Fibroblast of skin of left quadriceps (primary cell): ENCODE data around the gene PRKCA.
A peak's percentile ranks its signal among the peaks of the same experiment; 100 is the strongest.

Experiments
- DNase-seq, 2 experiments: peaks; one replicate each; pipeline ENCODE4 v3.0.0-alpha.2; 2013; ENCODE audit warnings: low read depth in 2 of 2

The PRKCA gene

GRCh38 chr17:66578781-66579489, 276.5 kb downstream of the PRKCA start:
- no peak for DNase-seq

- no peak for DNase-seq
These were observed 277.1 kb downstream of the PRKCA start for GRCh38 chr17:66579556-66579955.

- no peak for DNase-seq
These were observed 278.0 kb downstream of the PRKCA start for GRCh38 chr17:66580184-66580955.

- peak in 1 of 2 experiments; percentile 30 for DNase-seq
These were observed 278.6 kb downstream of the PRKCA start for GRCh38 chr17:66580956-66581391.

- DNase-seq = no peak
These were observed 280.1 kb downstream of the PRKCA start for GRCh38 chr17:66582373-66583111.

- no peak for DNase-seq
These were observed 280.8 kb downstream of the PRKCA start for GRCh38 chr17:66583112-66583748.

GRCh38 chr17:66584927-66585326, 282.5 kb downstream of the PRKCA start:
- no peak for DNase-seq

- DNase-seq = no peak
These were observed 283.1 kb downstream of the PRKCA start for GRCh38 chr17:66585472-66585871.

GRCh38 chr17:66589892-66590291, 287.5 kb downstream of the PRKCA start:
- DNase-seq = no peak

GRCh38 chr17:66593116-66593515, 290.7 kb downstream of the PRKCA start:
- no peak for DNase-seq

GRCh38 chr17:66595893-66596292, 293.5 kb downstream of the PRKCA start:
- no peak for DNase-seq

- no peak for DNase-seq
These were observed 300.4 kb downstream of the PRKCA start for GRCh38 chr17:66602659-66603384.

- DNase-seq = no peak
These were observed 302.0 kb downstream of the PRKCA start for GRCh38 chr17:66604376-66604775.

GRCh38 chr17:66605541-66605940, 303.1 kb downstream of the PRKCA start:
- peak in 1 of 2 experiments; percentile 39 for DNase-seq

GRCh38 chr17:66610361-66611133, 308.1 kb downstream of the PRKCA start:
- DNase-seq = no peak

- DNase-seq = no peak
These were observed 309.0 kb downstream of the PRKCA start for GRCh38 chr17:66611397-66611796.

- no peak for DNase-seq
These were observed 310.6 kb downstream of the PRKCA start for GRCh38 chr17:66612993-66613392.

GRCh38 chr17:66614469-66614868, 312.1 kb downstream of the PRKCA start:
- no peak for DNase-seq

- no peak for DNase-seq
These were observed 316.8 kb downstream of the PRKCA start for GRCh38 chr17:66619206-66619605.

GRCh38 chr17:66620528-66620927, 318.1 kb downstream of the PRKCA start:
- DNase-seq = no peak
